GM12878 (cell line): ENCODE results near the gene AFG1L. TPM values are rescaled to one million over a fixed set of nuclear protein-coding genes. Genes with fewer than 3 reads are reported as not detected.
A peak's percentile ranks its signal among the peaks of the same experiment; 100 is the strongest.

Experiments
- BRCA1 ChIP-seq: IDR thresholded peaks from 2 replicates; pipeline ENCODE4 v1.6.1; 2011; ENCODE audit warnings: low read depth, low read length, improper control_type of control experiment
- MEF2A ChIP-seq: IDR thresholded peaks from 2 replicates; pipeline ENCODE4 v1.6.1; 2011; ENCODE audit warnings: low read depth, mild to moderate bottlenecking, low read length, moderate library complexity; ENCODE audit not compliant: insufficient read depth
- MTA3 ChIP-seq: IDR thresholded peaks from 2 replicates; pipeline ENCODE4 v1.6.1; 2012; ENCODE audit warnings: low read length, inconsistent platforms, borderline replicate concordance
- RAD21 ChIP-seq: IDR thresholded peaks from 2 replicates; pipeline ENCODE4 v1.6.1; 2011; ENCODE audit warnings: mild to moderate bottlenecking, low read depth, low read length, moderate library complexity; ENCODE audit not compliant: insufficient read depth
- TBL1XR1 ChIP-seq: IDR thresholded peaks from 2 replicates; pipeline ENCODE4 v1.6.1; 2012; ENCODE audit warnings: low read depth, low read length, improper control_type of control experiment
- TCF7 ChIP-seq: IDR thresholded peaks from 2 replicates; pipeline ENCODE4 v1.6.1; 2014; ENCODE audit warnings: antibody characterized with exemption, borderline replicate concordance
- ZZZ3 ChIP-seq: IDR thresholded peaks from 2 replicates; pipeline ENCODE4 v1.6.1; 2011; ENCODE audit warnings: low read depth; ENCODE audit not compliant: control insufficient read depth, insufficient read length
- polyA plus RNA-seq, 11 experiments: library from polyadenylated mRNA; depleted of rRNA in 4 of 11; unstranded in 6 of 11; stranded (reverse) in 5 of 11; fragments of >200 nt; fragmentation: Nextera tagmentation in 4 of 11; fragmentation: Illumina TruSeq in 1 of 11; extraction: Ambion mirVana in 4 of 11; extraction: Trizol in 1 of 11; gene quantifications; 1 replicate in 1 of 11; 2 replicates in 10 of 11; pipeline versions ENCODE4 v1.2.1 to v1.2.3, GENCODE V29; 2011 to 2016; ENCODE audit warnings: inconsistent platforms in 2 of 11, missing spikeins in 2 of 11, low read depth in 1 of 11
- total RNA-seq, 4 experiments: library from RNA; depleted of rRNA in 3 of 4; stranded (reverse); fragments of >200 nt in 3 of 4; fragmentation: Illumina TruSeq in 1 of 4; extraction: Trizol in 1 of 4; gene quantifications; 2 replicates each; pipeline versions ENCODE4 v1.2.1 to v1.2.3, GENCODE V29; 2013 to 2021
- TF ChIP-seq, protein P1 (sequence below): fragments of 450-650 bp; IDR thresholded peaks from 2 replicates; pipeline ENCODE4 v1.6.1; 2016; ENCODE audit warnings: mild to moderate bottlenecking, moderate library complexity, borderline replicate concordance
- TF ChIP-seq, protein P2 (sequence below): fragments of 450-650 bp; IDR thresholded peaks from 2 replicates; pipeline ENCODE4 v1.6.1; 2016; ENCODE audit warnings: mild to moderate bottlenecking
- TF ChIP-seq, protein P3 (sequence below): fragments of 450-650 bp; formaldehyde crosslinking; IDR thresholded peaks from 2 replicates; pipeline ENCODE4 v1.4.0; 2020; ENCODE audit warnings: mild to moderate bottlenecking, moderate library complexity
- TF ChIP-seq, protein P4 (sequence below): IDR thresholded peaks from 2 replicates; pipeline ENCODE4 v1.6.1; 2012; ENCODE audit warnings: improper control_type of control experiment, low read depth, low read length; ENCODE audit not compliant: insufficient replicate concordance
- TF ChIP-seq, protein P5 (sequence below): IDR thresholded peaks from 2 replicates; pipeline ENCODE4 v1.6.1; 2012; ENCODE audit warnings: low read depth, low read length, improper control_type of control experiment

Gene AFG1L
- total and polyA plus RNA-seq, 10 of the 15 experiments (the other 5 are each of a cell fraction or from before 2014, with no cell fraction given): 2.3 to 9.0 (median 4.3) TPM

DNA sequence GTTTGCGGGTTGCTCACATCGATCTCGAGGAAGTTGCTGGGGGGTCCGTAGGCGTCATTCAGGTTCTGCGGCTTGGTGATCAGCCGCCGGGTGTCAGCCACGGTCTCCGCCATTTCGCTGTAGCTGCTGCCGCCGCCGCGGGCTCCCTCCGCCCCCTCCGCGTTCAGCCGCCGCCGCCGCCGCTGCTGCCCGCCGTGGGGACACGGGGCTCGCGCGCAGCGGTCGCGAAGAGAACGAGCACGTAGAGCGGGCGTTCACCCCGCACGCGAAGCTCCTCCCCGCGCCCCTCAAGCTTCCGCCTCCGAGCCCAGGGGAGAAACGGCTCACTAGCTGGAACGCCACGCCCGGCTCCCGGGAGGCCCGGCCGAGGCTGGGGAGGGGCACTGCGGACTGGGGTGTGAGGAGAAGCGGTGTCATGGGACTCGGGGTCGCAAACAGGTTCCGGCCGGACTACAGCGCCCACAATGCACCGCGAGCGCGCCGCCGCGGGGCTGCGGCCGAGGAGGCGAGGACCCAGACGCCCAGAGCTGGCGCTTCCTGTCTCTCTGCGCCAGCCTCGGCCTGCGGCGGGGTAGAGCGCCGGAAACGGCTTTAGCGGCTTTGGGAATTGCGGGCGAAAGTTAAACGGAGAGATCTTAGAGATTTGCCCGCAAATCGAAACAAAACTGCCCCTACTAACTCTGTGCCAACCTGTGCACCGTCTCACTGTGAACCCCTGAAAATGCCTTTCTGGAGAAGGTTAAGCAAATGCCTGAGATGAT, 33.9 kb upstream of the AFG1L start, which contains the start of gene SNX3 (continued):
- TF ChIP-seq, protein P1, sequence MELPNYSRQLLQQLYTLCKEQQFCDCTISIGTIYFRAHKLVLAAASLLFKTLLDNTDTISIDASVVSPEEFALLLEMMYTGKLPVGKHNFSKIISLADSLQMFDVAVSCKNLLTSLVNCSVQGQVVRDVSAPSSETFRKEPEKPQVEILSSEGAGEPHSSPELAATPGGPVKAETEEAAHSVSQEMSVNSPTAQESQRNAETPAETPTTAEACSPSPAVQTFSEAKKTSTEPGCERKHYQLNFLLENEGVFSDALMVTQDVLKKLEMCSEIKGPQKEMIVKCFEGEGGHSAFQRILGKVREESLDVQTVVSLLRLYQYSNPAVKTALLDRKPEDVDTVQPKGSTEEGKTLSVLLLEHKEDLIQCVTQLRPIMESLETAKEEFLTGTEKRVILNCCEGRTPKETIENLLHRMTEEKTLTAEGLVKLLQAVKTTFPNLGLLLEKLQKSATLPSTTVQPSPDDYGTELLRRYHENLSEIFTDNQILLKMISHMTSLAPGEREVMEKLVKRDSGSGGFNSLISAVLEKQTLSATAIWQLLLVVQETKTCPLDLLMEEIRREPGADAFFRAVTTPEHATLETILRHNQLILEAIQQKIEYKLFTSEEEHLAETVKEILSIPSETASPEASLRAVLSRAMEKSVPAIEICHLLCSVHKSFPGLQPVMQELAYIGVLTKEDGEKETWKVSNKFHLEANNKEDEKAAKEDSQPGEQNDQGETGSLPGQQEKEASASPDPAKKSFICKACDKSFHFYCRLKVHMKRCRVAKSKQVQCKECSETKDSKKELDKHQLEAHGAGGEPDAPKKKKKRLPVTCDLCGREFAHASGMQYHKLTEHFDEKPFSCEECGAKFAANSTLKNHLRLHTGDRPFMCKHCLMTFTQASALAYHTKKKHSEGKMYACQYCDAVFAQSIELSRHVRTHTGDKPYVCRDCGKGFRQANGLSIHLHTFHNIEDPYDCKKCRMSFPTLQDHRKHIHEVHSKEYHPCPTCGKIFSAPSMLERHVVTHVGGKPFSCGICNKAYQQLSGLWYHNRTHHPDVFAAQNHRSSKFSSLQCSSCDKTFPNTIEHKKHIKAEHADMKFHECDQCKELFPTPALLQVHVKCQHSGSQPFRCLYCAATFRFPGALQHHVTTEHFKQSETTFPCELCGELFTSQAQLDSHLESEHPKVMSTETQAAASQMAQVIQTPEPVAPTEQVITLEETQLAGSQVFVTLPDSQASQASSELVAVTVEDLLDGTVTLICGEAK: peak; percentile 79; the same call in 1 of the 2 replicates
- no peak for TF ChIP-seq ZZZ3
- TF ChIP-seq MEF2A: 0 out of 2 replicates have a peak, but pooled peaks have one; percentile 21
- 0 out of 2 replicates have a peak, but pooled peaks have one; percentile 5 for TF ChIP-seq RAD21
- TF ChIP-seq, protein P2, sequence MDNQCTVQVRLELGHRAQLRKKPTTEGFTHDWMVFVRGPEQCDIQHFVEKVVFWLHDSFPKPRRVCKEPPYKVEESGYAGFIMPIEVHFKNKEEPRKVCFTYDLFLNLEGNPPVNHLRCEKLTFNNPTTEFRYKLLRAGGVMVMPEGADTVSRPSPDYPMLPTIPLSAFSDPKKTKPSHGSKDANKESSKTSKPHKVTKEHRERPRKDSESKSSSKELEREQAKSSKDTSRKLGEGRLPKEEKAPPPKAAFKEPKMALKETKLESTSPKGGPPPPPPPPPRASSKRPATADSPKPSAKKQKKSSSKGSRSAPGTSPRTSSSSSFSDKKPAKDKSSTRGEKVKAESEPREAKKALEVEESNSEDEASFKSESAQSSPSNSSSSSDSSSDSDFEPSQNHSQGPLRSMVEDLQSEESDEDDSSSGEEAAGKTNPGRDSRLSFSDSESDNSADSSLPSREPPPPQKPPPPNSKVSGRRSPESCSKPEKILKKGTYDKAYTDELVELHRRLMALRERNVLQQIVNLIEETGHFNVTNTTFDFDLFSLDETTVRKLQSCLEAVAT: no peak
- TF ChIP-seq TBL1XR1: no peak
- TF ChIP-seq, protein P3, sequence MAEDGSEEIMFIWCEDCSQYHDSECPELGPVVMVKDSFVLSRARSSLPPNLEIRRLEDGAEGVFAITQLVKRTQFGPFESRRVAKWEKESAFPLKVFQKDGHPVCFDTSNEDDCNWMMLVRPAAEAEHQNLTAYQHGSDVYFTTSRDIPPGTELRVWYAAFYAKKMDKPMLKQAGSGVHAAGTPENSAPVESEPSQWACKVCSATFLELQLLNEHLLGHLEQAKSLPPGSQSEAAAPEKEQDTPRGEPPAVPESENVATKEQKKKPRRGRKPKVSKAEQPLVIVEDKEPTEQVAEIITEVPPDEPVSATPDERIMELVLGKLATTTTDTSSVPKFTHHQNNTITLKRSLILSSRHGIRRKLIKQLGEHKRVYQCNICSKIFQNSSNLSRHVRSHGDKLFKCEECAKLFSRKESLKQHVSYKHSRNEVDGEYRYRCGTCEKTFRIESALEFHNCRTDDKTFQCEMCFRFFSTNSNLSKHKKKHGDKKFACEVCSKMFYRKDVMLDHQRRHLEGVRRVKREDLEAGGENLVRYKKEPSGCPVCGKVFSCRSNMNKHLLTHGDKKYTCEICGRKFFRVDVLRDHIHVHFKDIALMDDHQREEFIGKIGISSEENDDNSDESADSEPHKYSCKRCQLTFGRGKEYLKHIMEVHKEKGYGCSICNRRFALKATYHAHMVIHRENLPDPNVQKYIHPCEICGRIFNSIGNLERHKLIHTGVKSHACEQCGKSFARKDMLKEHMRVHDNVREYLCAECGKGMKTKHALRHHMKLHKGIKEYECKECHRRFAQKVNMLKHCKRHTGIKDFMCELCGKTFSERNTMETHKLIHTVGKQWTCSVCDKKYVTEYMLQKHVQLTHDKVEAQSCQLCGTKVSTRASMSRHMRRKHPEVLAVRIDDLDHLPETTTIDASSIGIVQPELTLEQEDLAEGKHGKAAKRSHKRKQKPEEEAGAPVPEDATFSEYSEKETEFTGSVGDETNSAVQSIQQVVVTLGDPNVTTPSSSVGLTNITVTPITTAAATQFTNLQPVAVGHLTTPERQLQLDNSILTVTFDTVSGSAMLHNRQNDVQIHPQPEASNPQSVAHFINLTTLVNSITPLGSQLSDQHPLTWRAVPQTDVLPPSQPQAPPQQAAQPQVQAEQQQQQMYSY: no peak
- TF ChIP-seq, protein P4, sequence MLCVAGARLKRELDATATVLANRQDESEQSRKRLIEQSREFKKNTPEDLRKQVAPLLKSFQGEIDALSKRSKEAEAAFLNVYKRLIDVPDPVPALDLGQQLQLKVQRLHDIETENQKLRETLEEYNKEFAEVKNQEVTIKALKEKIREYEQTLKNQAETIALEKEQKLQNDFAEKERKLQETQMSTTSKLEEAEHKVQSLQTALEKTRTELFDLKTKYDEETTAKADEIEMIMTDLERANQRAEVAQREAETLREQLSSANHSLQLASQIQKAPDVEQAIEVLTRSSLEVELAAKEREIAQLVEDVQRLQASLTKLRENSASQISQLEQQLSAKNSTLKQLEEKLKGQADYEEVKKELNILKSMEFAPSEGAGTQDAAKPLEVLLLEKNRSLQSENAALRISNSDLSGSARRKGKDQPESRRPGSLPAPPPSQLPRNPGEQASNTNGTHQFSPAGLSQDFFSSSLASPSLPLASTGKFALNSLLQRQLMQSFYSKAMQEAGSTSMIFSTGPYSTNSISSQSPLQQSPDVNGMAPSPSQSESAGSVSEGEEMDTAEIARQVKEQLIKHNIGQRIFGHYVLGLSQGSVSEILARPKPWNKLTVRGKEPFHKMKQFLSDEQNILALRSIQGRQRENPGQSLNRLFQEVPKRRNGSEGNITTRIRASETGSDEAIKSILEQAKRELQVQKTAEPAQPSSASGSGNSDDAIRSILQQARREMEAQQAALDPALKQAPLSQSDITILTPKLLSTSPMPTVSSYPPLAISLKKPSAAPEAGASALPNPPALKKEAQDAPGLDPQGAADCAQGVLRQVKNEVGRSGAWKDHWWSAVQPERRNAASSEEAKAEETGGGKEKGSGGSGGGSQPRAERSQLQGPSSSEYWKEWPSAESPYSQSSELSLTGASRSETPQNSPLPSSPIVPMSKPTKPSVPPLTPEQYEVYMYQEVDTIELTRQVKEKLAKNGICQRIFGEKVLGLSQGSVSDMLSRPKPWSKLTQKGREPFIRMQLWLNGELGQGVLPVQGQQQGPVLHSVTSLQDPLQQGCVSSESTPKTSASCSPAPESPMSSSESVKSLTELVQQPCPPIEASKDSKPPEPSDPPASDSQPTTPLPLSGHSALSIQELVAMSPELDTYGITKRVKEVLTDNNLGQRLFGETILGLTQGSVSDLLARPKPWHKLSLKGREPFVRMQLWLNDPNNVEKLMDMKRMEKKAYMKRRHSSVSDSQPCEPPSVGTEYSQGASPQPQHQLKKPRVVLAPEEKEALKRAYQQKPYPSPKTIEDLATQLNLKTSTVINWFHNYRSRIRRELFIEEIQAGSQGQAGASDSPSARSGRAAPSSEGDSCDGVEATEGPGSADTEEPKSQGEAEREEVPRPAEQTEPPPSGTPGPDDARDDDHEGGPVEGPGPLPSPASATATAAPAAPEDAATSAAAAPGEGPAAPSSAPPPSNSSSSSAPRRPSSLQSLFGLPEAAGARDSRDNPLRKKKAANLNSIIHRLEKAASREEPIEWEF: no peak
- TF ChIP-seq BRCA1: no peak
- TF ChIP-seq TCF7: no peak
- TF ChIP-seq MTA3: no peak; the same call in 1 of the 2 replicates
- TF ChIP-seq, protein P5, sequence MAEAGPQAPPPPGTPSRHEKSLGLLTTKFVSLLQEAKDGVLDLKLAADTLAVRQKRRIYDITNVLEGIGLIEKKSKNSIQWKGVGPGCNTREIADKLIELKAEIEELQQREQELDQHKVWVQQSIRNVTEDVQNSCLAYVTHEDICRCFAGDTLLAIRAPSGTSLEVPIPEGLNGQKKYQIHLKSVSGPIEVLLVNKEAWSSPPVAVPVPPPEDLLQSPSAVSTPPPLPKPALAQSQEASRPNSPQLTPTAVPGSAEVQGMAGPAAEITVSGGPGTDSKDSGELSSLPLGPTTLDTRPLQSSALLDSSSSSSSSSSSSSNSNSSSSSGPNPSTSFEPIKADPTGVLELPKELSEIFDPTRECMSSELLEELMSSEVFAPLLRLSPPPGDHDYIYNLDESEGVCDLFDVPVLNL: no peak; the same call in 1 of the 2 replicates
